Measurements from ENCODE around the gene SHROOM1.

- no peak for TF ChIP-seq CTCF (IDR thresholded peaks at IDR 0.05; ENCODE audit: low read depth, low read length)
- no peak for TF ChIP-seq POLR2A (IDR thresholded peaks at IDR 0.05; ENCODE audit: extremely low read depth, insufficient read length)
- no peak for TF ChIP-seq MAX (IDR thresholded peaks at IDR 0.05; ENCODE audit: low read depth, low read length)
- TF ChIP-seq MYC (IDR thresholded peaks at IDR 0.05; ENCODE audit: low read depth, low read length): no peak
Observed at GRCh38 chr5:132813599-132814502, 16.6 kb downstream of the SHROOM1 start.
